ENCODE results near the gene KDM1B. TPM values are rescaled to one million over a fixed set of nuclear protein-coding genes. Genes with fewer than 3 reads are reported as not detected.

The KDM1B gene
- total and polyA plus RNA-seq, 9 of the 15 experiments (the other 6 are each of a cell fraction or from before 2014, with no cell fraction given), result 1.4 to 58.9 (median 36.3) TPM

- TF ChIP-seq ZNF609 (CRISPR knock-in tag; IDR thresholded peaks at IDR 0.05; ENCODE audit: borderline replicate concordance), result no peak
- peak; percentile 39; the same call in 1 of the 2 replicates for TF ChIP-seq PKNOX1 (IDR thresholded peaks at IDR 0.05)
- TF ChIP-seq DMBX1 (CRISPR knock-in tag; IDR thresholded peaks at IDR 0.05; ENCODE audit: borderline replicate concordance), result no peak
- TF ChIP-seq ZNF24 (IDR thresholded peaks at IDR 0.05), result no peak
- no peak for TF ChIP-seq TAF9B (IDR thresholded peaks at IDR 0.05; ENCODE audit: partially characterized antibody)
- no peak; the same call in 1 of the 2 replicates for TF ChIP-seq GABPA (tag; conservative IDR thresholded peaks at IDR 0.05; ENCODE audit: low read depth)
- TF ChIP-seq SMAD3 (CRISPR knock-in tag; conservative IDR thresholded peaks at IDR 0.05), result no peak
- no peak for TF ChIP-seq RBFOX2 (IDR thresholded peaks at IDR 0.05; ENCODE audit: low read depth, low read length)
- no peak for TF ChIP-seq ZKSCAN8 (CRISPR knock-in tag; IDR thresholded peaks at IDR 0.05)
- no peak for TF ChIP-seq ZNF699 (CRISPR knock-in tag; IDR thresholded peaks at IDR 0.05; ENCODE audit: insufficient replicate concordance)
- TF ChIP-seq SOX6 (IDR thresholded peaks at IDR 0.05), result no peak
- TF ChIP-seq MECOM (CRISPR knock-in tag; IDR thresholded peaks at IDR 0.05), result no peak
- TF ChIP-seq POLR2A (conservative IDR thresholded peaks at IDR 0.05), result no peak; the same call in 1 of the 2 replicates
- no peak for TF ChIP-seq ZBTB26 (CRISPR knock-in tag; IDR thresholded peaks at IDR 0.05)
- TF ChIP-seq ZNF395 (CRISPR knock-in tag; IDR thresholded peaks at IDR 0.05), result 0 out of 2 replicates have a peak, but pooled peaks have one; percentile 46
- no peak for TF ChIP-seq ZNF274 (IDR thresholded peaks at IDR 0.05; ENCODE audit: borderline replicate concordance, low read depth, low read length)
- TF ChIP-seq GATAD2A (IDR thresholded peaks at IDR 0.05), result no peak
These were observed 721 bp downstream of the KDM1B start (continued) for GRCh38 chr6:18155864-18156421.

Measured in K562 (cell line).